ENCODE results near the gene CDON. TPM values are rescaled to one million over a fixed set of nuclear protein-coding genes. Genes with fewer than 3 reads are reported as not detected.

CDON gene
- total and polyA plus RNA-seq, 2 of the 13 experiments (the other 11 are each of a cell fraction or from before 2014, with no cell fraction given), result 9.6 to 12.8 TPM

GRCh38 chr11:125987066-125987641 is 75.5 kb downstream of the CDON start (continued):
- TF ChIP-seq ZNF280B (CRISPR knock-in tag; IDR thresholded peaks at IDR 0.05; ENCODE audit: borderline replicate concordance), result no peak
- no peak for TF ChIP-seq ZNF329 (CRISPR knock-in tag; IDR thresholded peaks at IDR 0.05; ENCODE audit: low read depth)
- TF ChIP-seq, protein P1, sequence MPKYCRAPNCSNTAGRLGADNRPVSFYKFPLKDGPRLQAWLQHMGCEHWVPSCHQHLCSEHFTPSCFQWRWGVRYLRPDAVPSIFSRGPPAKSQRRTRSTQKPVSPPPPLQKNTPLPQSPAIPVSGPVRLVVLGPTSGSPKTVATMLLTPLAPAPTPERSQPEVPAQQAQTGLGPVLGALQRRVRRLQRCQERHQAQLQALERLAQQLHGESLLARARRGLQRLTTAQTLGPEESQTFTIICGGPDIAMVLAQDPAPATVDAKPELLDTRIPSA (CRISPR knock-in tag; IDR thresholded peaks at IDR 0.05; ENCODE audit: borderline replicate concordance), result no peak
- TF ChIP-seq MYC (CRISPR knock-in tag; IDR thresholded peaks at IDR 0.05; ENCODE audit: borderline replicate concordance), result no peak
- TF ChIP-seq ZNF691 (CRISPR knock-in tag; IDR thresholded peaks at IDR 0.05; ENCODE audit: borderline replicate concordance, low read depth), result no peak
- no peak for TF ChIP-seq NR2C2 (CRISPR knock-in tag; IDR thresholded peaks at IDR 0.05; ENCODE audit: borderline replicate concordance)
- TF ChIP-seq, protein P2, sequence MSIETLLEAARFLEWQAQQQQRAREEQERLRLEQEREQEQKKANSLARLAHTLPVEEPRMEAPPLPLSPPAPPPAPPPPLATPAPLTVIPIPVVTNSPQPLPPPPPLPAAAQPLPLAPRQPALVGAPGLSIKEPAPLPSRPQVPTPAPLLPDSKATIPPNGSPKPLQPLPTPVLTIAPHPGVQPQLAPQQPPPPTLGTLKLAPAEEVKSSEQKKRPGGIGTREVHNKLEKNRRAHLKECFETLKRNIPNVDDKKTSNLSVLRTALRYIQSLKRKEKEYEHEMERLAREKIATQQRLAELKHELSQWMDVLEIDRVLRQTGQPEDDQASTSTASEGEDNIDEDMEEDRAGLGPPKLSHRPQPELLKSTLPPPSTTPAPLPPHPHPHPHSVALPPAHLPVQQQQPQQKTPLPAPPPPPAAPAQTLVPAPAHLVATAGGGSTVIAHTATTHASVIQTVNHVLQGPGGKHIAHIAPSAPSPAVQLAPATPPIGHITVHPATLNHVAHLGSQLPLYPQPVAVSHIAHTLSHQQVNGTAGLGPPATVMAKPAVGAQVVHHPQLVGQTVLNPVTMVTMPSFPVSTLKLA (IDR thresholded peaks at IDR 0.05), result no peak
- TF ChIP-seq, protein P3, sequence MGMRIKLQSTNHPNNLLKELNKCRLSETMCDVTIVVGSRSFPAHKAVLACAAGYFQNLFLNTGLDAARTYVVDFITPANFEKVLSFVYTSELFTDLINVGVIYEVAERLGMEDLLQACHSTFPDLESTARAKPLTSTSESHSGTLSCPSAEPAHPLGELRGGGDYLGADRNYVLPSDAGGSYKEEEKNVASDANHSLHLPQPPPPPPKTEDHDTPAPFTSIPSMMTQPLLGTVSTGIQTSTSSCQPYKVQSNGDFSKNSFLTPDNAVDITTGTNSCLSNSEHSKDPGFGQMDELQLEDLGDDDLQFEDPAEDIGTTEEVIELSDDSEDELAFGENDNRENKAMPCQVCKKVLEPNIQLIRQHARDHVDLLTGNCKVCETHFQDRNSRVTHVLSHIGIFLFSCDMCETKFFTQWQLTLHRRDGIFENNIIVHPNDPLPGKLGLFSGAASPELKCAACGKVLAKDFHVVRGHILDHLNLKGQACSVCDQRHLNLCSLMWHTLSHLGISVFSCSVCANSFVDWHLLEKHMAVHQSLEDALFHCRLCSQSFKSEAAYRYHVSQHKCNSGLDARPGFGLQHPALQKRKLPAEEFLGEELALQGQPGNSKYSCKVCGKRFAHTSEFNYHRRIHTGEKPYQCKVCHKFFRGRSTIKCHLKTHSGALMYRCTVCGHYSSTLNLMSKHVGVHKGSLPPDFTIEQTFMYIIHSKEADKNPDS (CRISPR knock-in tag; IDR thresholded peaks at IDR 0.05), result no peak
- TF ChIP-seq KAT7 (CRISPR knock-in tag; IDR thresholded peaks at IDR 0.05; ENCODE audit: borderline replicate concordance), result no peak
- 0 out of 2 replicates have a peak, but pooled peaks have one; percentile 26 for TF ChIP-seq MED1 (CRISPR knock-in tag; IDR thresholded peaks at IDR 0.05)
- TF ChIP-seq ZNF30 (CRISPR knock-in tag; IDR thresholded peaks at IDR 0.05), result no peak
- TF ChIP-seq ZNF274 (CRISPR knock-in tag; IDR thresholded peaks at IDR 0.05), result no peak
- no peak for TF ChIP-seq KMT2B (CRISPR knock-in tag; IDR thresholded peaks at IDR 0.05)
- TF ChIP-seq SAP130 (CRISPR knock-in tag; IDR thresholded peaks at IDR 0.05; ENCODE audit: low read depth), result peak; percentile 56
- TF ChIP-seq UBTF (CRISPR knock-in tag; IDR thresholded peaks at IDR 0.05), result no peak
- TF ChIP-seq SMC3 (IDR thresholded peaks at IDR 0.05; ENCODE audit: low read length), result no peak
- TF ChIP-seq, protein P4, sequence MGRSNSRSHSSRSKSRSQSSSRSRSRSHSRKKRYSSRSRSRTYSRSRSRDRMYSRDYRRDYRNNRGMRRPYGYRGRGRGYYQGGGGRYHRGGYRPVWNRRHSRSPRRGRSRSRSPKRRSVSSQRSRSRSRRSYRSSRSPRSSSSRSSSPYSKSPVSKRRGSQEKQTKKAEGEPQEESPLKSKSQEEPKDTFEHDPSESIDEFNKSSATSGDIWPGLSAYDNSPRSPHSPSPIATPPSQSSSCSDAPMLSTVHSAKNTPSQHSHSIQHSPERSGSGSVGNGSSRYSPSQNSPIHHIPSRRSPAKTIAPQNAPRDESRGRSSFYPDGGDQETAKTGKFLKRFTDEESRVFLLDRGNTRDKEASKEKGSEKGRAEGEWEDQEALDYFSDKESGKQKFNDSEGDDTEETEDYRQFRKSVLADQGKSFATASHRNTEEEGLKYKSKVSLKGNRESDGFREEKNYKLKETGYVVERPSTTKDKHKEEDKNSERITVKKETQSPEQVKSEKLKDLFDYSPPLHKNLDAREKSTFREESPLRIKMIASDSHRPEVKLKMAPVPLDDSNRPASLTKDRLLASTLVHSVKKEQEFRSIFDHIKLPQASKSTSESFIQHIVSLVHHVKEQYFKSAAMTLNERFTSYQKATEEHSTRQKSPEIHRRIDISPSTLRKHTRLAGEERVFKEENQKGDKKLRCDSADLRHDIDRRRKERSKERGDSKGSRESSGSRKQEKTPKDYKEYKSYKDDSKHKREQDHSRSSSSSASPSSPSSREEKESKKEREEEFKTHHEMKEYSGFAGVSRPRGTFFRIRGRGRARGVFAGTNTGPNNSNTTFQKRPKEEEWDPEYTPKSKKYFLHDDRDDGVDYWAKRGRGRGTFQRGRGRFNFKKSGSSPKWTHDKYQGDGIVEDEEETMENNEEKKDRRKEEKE (IDR thresholded peaks at IDR 0.05), result no peak
- TF ChIP-seq KLF11 (CRISPR knock-in tag; IDR thresholded peaks at IDR 0.05), result no peak

Measured in HepG2 (cell line).